Neural progenitor cell (in vitro differentiated cells): ENCODE measurements around the gene FCRL2. TPM values are rescaled to one million over a fixed set of nuclear protein-coding genes. Genes with fewer than 3 reads are reported as not detected.

Source experiments
- DNase-seq: peaks from one replicate; pipeline ENCODE4 v3.0.0-alpha.2; 2016; ENCODE audit warnings: low spot score
- H2AFZ ChIP-seq: fragments of 200-600 bp; sonication (generic); replicated peaks from 2 replicates; pipeline ENCODE4 v1.6.1; 2016; ENCODE audit warnings: antibody characterized with exemption
- H3F3A ChIP-seq: fragments of 200-600 bp; sonication (generic); 2 replicates; pipeline ENCODE4 v1.6.1; 2016; ENCODE audit warnings: antibody characterized with exemption, low read depth
- H3K27ac ChIP-seq: fragments of 200-600 bp; sonication (generic); 2 replicates; pipeline ENCODE4 v1.5.1; 2016; ENCODE audit warnings: mild to moderate bottlenecking
- H3K27me3 ChIP-seq: fragments of 200-600 bp; sonication (generic); 2 replicates; pipeline ENCODE4 v1.6.1; 2016; ENCODE audit warnings: mild to moderate bottlenecking, moderate library complexity
- H3K36me3 ChIP-seq: fragments of 200-600 bp; sonication (generic); 2 replicates; pipeline ENCODE4 v1.5.1; 2016
- H3K4me1 ChIP-seq: fragments of 200-600 bp; sonication (generic); 2 replicates; pipeline ENCODE4 v1.6.1; 2016; ENCODE audit warnings: mixed run types
- H3K4me2 ChIP-seq: fragments of 200-600 bp; sonication (generic); 2 replicates; pipeline ENCODE4 v1.6.1; 2016
- H3K4me3 ChIP-seq: fragments of 200-600 bp; sonication (generic); 2 replicates; pipeline ENCODE4 v1.5.1; 2016
- H3K79me2 ChIP-seq: fragments of 200-600 bp; sonication (generic); 2 replicates; pipeline ENCODE4 v1.6.1; 2016; ENCODE audit warnings: low read depth
- H3K9ac ChIP-seq: fragments of 200-600 bp; sonication (generic); 2 replicates; pipeline ENCODE4 v1.6.1; 2016
- H3K9me3 ChIP-seq: fragments of 200-600 bp; sonication (generic); 2 replicates; pipeline ENCODE4 v1.5.1; 2016; ENCODE audit warnings: low read depth
- H4K20me1 ChIP-seq: fragments of 200-600 bp; sonication (generic); 2 replicates; pipeline ENCODE4 v1.6.1; 2016; ENCODE audit warnings: low read depth
- H3K27ac Mint-ChIP-seq: 3 replicates; pipeline ENCODE4 v1.8.0; 2021; ENCODE audit warnings: mixed read lengths
- H3K27me3 Mint-ChIP-seq: 2 replicates; pipeline ENCODE4 v1.8.0; 2022; ENCODE audit warnings: low read depth, mild to moderate bottlenecking, inconsistent platforms, moderate library complexity, mixed read lengths; ENCODE audit not compliant: insufficient read depth
- H3K36me3 Mint-ChIP-seq: 3 replicates; pipeline ENCODE4 v1.8.0; 2021; ENCODE audit warnings: mixed read lengths
- H3K4me1 Mint-ChIP-seq: 3 replicates; pipeline ENCODE4 v1.8.0; 2021; ENCODE audit warnings: mixed read lengths
- H3K4me3 Mint-ChIP-seq: 3 replicates; pipeline ENCODE4 v1.8.0; 2021; ENCODE audit warnings: mild to moderate bottlenecking, moderate library complexity, mixed read lengths
- H3K9me3 Mint-ChIP-seq: 3 replicates; pipeline ENCODE4 v1.8.0; 2020; ENCODE audit warnings: mixed read lengths
- CTCF ChIP-seq: fragments of 200-600 bp; sonication (generic); IDR thresholded peaks from 2 replicates; pipeline ENCODE4 v1.5.1; 2017; ENCODE audit warnings: antibody characterized with exemption, mild to moderate bottlenecking
- EZH2 ChIP-seq: fragments of 200-600 bp; sonication (generic); IDR thresholded peaks from 2 replicates; pipeline ENCODE4 v1.6.1; 2017; ENCODE audit warnings: antibody characterized with exemption, mild to moderate bottlenecking, moderate library complexity
- EZH2phosphoT487 ChIP-seq: fragments of 200-600 bp; sonication (generic); IDR thresholded peaks from 2 replicates; pipeline ENCODE4 v1.6.1; 2017; ENCODE audit warnings: antibody characterized with exemption
- total RNA-seq: library from RNA; depleted of rRNA; stranded (reverse); fragments of >200 nt; gene quantifications from 2 replicates; pipeline ENCODE4 v1.2.3, GENCODE V29; 2015; ENCODE audit warnings: low replicate concordance

The FCRL2 gene
- total RNA-seq = not detected in 2 replicates

- no peak within 1 kb of the TSS for H3K27ac Mint-ChIP-seq
- no peaks in the 10 kb centered on the region for H3K36me3 ChIP-seq
- H4K20me1 ChIP-seq = no peaks in the 10 kb centered on the region
- H3K36me3 Mint-ChIP-seq = no peaks in the 10 kb centered on the region
- H3F3A ChIP-seq = no peaks in the 10 kb centered on the region
- H3K4me3 Mint-ChIP-seq = no peak within 1 kb of the TSS
- H3K9ac ChIP-seq = no peak within 1 kb of the TSS
- H3K9me3 ChIP-seq = no peaks in the 10 kb centered on the region
- peaks cover 8% of the 10 kb centered on the region for H3K4me1 Mint-ChIP-seq
- no peaks in the 10 kb centered on the region for H3K27me3 ChIP-seq
- H3K4me3 ChIP-seq = no peak within 1 kb of the TSS
- no peaks in the 10 kb centered on the region for H3K79me2 ChIP-seq
- no peak within 1 kb of the TSS for H3K4me2 ChIP-seq
- H3K9me3 Mint-ChIP-seq = no peaks in the 10 kb centered on the region
- TF ChIP-seq EZH2 = no peak
- H2AFZ ChIP-seq = no peak within 1 kb of the TSS
- H3K27ac ChIP-seq = no peak within 1 kb of the TSS
- H3K4me1 ChIP-seq = peaks cover 5% of the 10 kb centered on the region
- H3K27me3 Mint-ChIP-seq = peaks cover 3% of the 10 kb centered on the region
- no peak for DNase-seq
These were observed at the start of gene FCRL2 for GRCh38 chr1:157776971-157777391. TSS of gene FCRL2 (minus strand) at chr1:157777132. CDS start at chr1:157777073, 59 bp downstream.

GRCh38 chr1:157820299-157820698, 43.4 kb upstream of the FCRL2 start:
- Histone ChIP-seq H3F3A (no peaks in the 10 kb centered on the region), H3K36me3 (no peaks in the 10 kb centered on the region), H3K27me3 (no peaks in the 10 kb centered on the region), H3K9me3 (no peaks in the 10 kb centered on the region), H3K4me1 (no peaks in the 10 kb centered on the region), H4K20me1 (no peaks in the 10 kb centered on the region), H3K4me2 (no peak overlapping the region), H3K79me2 (no peaks in the 10 kb centered on the region), H3K9ac (no peak overlapping the region), H2AFZ (no peak overlapping the region), H3K27ac (no peak overlapping the region), H3K4me3 (no peak overlapping the region)
- H3K27me3 Mint-ChIP-seq = peaks cover 4% of the 10 kb centered on the region
- no peaks in the 10 kb centered on the region for H3K9me3 Mint-ChIP-seq
- no peaks in the 10 kb centered on the region for H3K4me1 Mint-ChIP-seq
- no peak overlapping the region for H3K27ac Mint-ChIP-seq
- H3K4me3 Mint-ChIP-seq = no peak overlapping the region
- H3K36me3 Mint-ChIP-seq = no peaks in the 10 kb centered on the region
- DNase-seq = no peak
- TF ChIP-seq CTCF (no peak), EZH2phosphoT487 (no peak), EZH2 (no peak)

- no peaks in the 10 kb centered on the region for H3K27me3 ChIP-seq
- TF ChIP-seq EZH2phosphoT487 = no peak
- no peak for TF ChIP-seq EZH2
- no peak for TF ChIP-seq CTCF
- no peak within 1 kb of the TSS for H3K27ac ChIP-seq
- H3K9me3 Mint-ChIP-seq = no peaks in the 10 kb centered on the region
- H3K4me1 Mint-ChIP-seq = no peaks in the 10 kb centered on the region
- no peak within 1 kb of the TSS for H3K4me3 ChIP-seq
- H3K79me2 ChIP-seq = no peaks in the 10 kb centered on the region
- no peak for DNase-seq
- H3K4me2 ChIP-seq = no peak within 1 kb of the TSS
- H3K9me3 ChIP-seq = no peaks in the 10 kb centered on the region
- H3K4me3 Mint-ChIP-seq = no peak within 1 kb of the TSS
- H3K9ac ChIP-seq = no peak within 1 kb of the TSS
- H2AFZ ChIP-seq = no peak within 1 kb of the TSS
- peaks cover 4% of the 10 kb centered on the region for H3K27me3 Mint-ChIP-seq
- H3F3A ChIP-seq = no peaks in the 10 kb centered on the region
- H3K36me3 ChIP-seq = no peaks in the 10 kb centered on the region
- no peaks in the 10 kb centered on the region for H3K4me1 ChIP-seq
- no peak within 1 kb of the TSS for H3K27ac Mint-ChIP-seq
- H4K20me1 ChIP-seq = no peaks in the 10 kb centered on the region
- H3K36me3 Mint-ChIP-seq = no peaks in the 10 kb centered on the region
These were observed 43.0 kb upstream of the FCRL2 start, which contains the start of gene FCRL1 for GRCh38 chr1:157819896-157820295. TSS of gene FCRL1 (minus strand) at chr1:157820120. CDS start at chr1:157820037, 83 bp downstream.

GRCh38 chr1:157819215-157819614, 42.3 kb upstream of the FCRL2 start:
- DNase-seq = no peak
- Histone ChIP-seq H3F3A (no peaks in the 10 kb centered on the region), H3K79me2 (no peaks in the 10 kb centered on the region), H3K4me3 (no peak overlapping the region), H3K4me1 (no peaks in the 10 kb centered on the region), H3K27ac (no peak overlapping the region), H3K27me3 (no peaks in the 10 kb centered on the region), H4K20me1 (no peaks in the 10 kb centered on the region), H3K4me2 (no peak overlapping the region), H3K9ac (no peak overlapping the region), H2AFZ (no peak overlapping the region), H3K9me3 (no peaks in the 10 kb centered on the region), H3K36me3 (no peaks in the 10 kb centered on the region)
- H3K27ac Mint-ChIP-seq = no peak overlapping the region
- TF ChIP-seq EZH2 (no peak), EZH2phosphoT487 (no peak), CTCF (no peak)
- H3K27me3 Mint-ChIP-seq = peaks cover 4% of the 10 kb centered on the region
- no peak overlapping the region for H3K4me3 Mint-ChIP-seq
- no peaks in the 10 kb centered on the region for H3K9me3 Mint-ChIP-seq
- H3K4me1 Mint-ChIP-seq = no peaks in the 10 kb centered on the region
- no peaks in the 10 kb centered on the region for H3K36me3 Mint-ChIP-seq
